Sigmoid colon (tissue), 4 donors: ENCODE data around the gene TFF1.

Source experiments
- EP300 ChIP-seq, 4 donors: sonication (generic); formaldehyde crosslinking; IDR thresholded peaks; one replicate each; pipeline ENCODE4 v1.6.1; 2017; ENCODE audit warnings: antibody characterized with exemption in 4 of 4
- POLR2A ChIP-seq, 2 donors: fragments of 450-650 bp; IDR thresholded peaks; one replicate each; pipeline ENCODE4 v1.6.1; 2016; ENCODE audit warnings: antibody characterized with exemption in 2 of 2, mild to moderate bottlenecking in 2 of 2, moderate library complexity in 2 of 2
- TF ChIP-seq, protein P1 (sequence below), 4 experiments: fragments of 450-650 bp in 3 of 4; fragments of 200-600 bp in 1 of 4; IDR thresholded peaks; one replicate each; pipeline ENCODE4 v1.5.1; 2016 to 2019; ENCODE audit warnings: antibody characterized with exemption in 4 of 4, mild to moderate bottlenecking in 3 of 4, moderate library complexity in 2 of 4

DNA sequence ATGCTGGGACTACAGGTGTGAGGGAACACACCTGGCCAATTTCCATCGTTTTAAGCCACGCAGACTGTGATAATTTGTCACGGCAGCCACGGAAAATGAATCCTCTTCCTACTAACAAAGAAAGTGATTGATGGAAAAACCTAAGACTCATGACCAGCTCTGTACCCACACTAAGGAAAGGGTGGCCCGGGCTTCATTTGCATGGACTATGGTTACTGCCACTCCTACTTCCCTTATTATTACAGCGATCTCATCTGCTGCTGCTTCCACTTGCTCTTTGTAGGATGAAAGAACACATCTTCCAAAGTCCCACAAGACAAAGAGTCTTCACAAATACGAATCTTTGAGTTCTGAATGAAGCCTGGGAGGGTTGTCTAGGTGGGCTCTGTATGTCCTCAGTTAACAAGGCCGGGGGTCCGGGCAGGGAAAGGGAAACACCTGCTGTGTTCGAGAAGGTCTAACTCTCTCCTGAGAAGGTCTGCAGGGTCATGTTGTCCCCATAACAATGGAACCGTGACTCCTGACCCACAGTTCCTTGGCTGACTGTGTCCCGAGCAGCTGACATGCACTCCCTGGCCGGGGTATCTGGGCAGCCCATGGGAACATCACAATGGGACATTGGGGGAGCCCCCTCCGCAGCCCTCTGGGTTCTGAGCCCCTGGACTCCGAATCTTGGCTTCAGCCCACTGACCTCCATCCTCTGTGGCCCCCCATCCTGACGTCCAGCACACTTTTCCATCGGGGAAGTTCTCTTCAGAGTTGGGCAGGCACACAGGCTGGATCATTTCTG lies 13.3 kb upstream of the TFF1 start:
- TF ChIP-seq, protein P1, sequence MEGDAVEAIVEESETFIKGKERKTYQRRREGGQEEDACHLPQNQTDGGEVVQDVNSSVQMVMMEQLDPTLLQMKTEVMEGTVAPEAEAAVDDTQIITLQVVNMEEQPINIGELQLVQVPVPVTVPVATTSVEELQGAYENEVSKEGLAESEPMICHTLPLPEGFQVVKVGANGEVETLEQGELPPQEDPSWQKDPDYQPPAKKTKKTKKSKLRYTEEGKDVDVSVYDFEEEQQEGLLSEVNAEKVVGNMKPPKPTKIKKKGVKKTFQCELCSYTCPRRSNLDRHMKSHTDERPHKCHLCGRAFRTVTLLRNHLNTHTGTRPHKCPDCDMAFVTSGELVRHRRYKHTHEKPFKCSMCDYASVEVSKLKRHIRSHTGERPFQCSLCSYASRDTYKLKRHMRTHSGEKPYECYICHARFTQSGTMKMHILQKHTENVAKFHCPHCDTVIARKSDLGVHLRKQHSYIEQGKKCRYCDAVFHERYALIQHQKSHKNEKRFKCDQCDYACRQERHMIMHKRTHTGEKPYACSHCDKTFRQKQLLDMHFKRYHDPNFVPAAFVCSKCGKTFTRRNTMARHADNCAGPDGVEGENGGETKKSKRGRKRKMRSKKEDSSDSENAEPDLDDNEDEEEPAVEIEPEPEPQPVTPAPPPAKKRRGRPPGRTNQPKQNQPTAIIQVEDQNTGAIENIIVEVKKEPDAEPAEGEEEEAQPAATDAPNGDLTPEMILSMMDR (IDR thresholded peaks at IDR 0.05) = no peak
- no peak for TF ChIP-seq POLR2A (IDR thresholded peaks at IDR 0.05)
- TF ChIP-seq EP300 (IDR thresholded peaks at IDR 0.05) = no peak
